IPS-20b (cell line): ENCODE results near the gene SYT9.

Experiments used
- H3K27ac ChIP-seq: one replicate; pipeline ENCODE4 v1.5.1; 2013; ENCODE audit warnings: low read length
- H3K27me3 ChIP-seq: 2 replicates; pipeline ENCODE4 v1.6.1; 2013; ENCODE audit warnings: mild to moderate bottlenecking, low read length, inconsistent platforms; ENCODE audit not compliant: insufficient read depth
- H3K36me3 ChIP-seq: 2 replicates; pipeline ENCODE4 v1.6.1; 2013; ENCODE audit warnings: low read depth, mild to moderate bottlenecking, inconsistent platforms, low read length, moderate library complexity; ENCODE audit not compliant: insufficient read depth
- H3K4me1 ChIP-seq: 2 replicates; pipeline ENCODE4 v1.6.1; 2013; ENCODE audit warnings: mild to moderate bottlenecking, control low read depth, inconsistent platforms, low read length, moderate library complexity; ENCODE audit not compliant: insufficient read depth
- H3K4me3 ChIP-seq: 2 replicates; pipeline ENCODE4 v1.5.1; 2013; ENCODE audit warnings: mild to moderate bottlenecking, low read length, inconsistent platforms
- H3K9ac ChIP-seq: 2 replicates; pipeline ENCODE4 v1.6.1; 2013; ENCODE audit warnings: low read depth, mild to moderate bottlenecking, inconsistent platforms, low read length, moderate library complexity
- H3K9me3 ChIP-seq: 2 replicates; pipeline ENCODE4 v1.6.1; 2013; ENCODE audit warnings: mild to moderate bottlenecking, low read depth, low read length, inconsistent platforms; ENCODE audit not compliant: insufficient read depth

The SYT9 gene

GRCh38 chr11:7348432-7349304 is 97.0 kb downstream of the SYT9 start:
- H3K27ac ChIP-seq: no peak overlapping the region
- H3K27me3 ChIP-seq: no peaks in the 10 kb centered on the region
- H3K36me3 ChIP-seq: no peaks in the 10 kb centered on the region
- no peaks in the 10 kb centered on the region for H3K9me3 ChIP-seq
- no peak overlapping the region for H3K4me3 ChIP-seq
- no peaks in the 10 kb centered on the region for H3K4me1 ChIP-seq
- no peak overlapping the region for H3K9ac ChIP-seq

DNA sequence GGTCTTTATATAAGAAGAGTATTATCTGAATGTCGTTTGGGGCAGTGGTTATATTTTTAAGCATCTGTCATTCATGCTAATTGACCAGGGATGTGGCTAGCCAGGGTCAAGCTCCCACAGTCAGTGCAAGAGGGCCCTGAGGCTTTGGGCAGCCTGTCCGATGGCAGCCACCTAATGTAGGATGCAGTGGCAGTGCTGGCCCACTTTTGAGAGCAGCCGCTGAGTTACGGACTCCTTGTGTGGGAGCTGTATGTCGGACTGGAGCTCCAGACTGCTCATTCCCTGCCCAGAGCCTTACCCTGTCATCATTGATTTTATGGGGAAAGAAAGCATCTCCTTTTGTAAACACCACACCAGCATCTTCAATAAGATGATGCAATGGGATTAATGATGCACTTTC is 99.5 kb downstream of the SYT9 start:
- H3K36me3 ChIP-seq: no peaks in the 10 kb centered on the region
- H3K4me1 ChIP-seq: no peaks in the 10 kb centered on the region; the same call in 1 of the 2 replicates
- no peak overlapping the region for H3K27ac ChIP-seq
- H3K4me3 ChIP-seq: no peak overlapping the region
- H3K9ac ChIP-seq: no peak overlapping the region
- H3K27me3 ChIP-seq: no peaks in the 10 kb centered on the region
- H3K9me3 ChIP-seq: no peaks in the 10 kb centered on the region

DNA sequence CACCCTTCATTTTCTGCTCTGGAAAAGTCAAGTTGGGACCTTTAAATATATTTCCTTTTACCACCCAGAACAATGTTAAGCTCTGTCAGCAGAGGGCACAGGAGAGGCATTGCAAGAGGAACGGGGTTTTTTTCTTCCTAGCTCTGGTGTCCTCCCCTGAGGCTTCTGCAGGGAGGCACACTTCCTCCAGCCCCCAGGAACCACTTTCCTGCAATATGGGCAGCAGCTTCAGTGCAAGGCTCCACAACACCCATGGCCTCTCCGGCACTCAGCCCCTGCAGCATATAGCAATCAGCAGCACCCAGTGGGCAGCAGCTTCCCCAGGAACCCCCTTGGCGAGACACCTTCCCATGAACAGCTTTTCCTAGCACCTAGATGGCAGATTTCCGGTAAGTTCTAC is 101.4 kb downstream of the SYT9 start:
- H3K4me3 ChIP-seq: no peak overlapping the region
- H3K36me3 ChIP-seq: no peaks in the 10 kb centered on the region
- H3K27ac ChIP-seq: no peak overlapping the region
- no peaks in the 10 kb centered on the region; the same call in 1 of the 2 replicates for H3K4me1 ChIP-seq
- no peak overlapping the region for H3K9ac ChIP-seq
- no peaks in the 10 kb centered on the region for H3K9me3 ChIP-seq
- H3K27me3 ChIP-seq: no peaks in the 10 kb centered on the region

DNA sequence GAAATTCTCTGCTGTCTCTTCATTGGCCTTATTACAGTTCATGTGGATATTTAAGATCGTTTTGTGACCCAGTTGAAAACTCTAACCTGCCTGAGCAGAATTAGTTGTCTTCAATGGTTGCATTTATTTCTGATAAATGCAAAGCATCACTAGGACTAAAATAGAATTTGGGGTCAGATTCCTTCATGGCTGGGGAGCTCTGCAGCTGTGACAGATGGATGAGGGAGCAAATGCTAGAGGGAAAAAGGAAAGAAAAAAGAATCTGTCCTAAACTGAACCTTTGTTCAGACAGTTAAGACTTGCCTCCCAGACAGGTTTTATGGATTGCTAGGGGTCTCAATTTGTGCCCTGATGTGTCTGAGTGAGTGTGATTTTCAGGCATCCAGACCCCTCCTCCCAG is 113.0 kb downstream of the SYT9 start:
- H3K36me3 ChIP-seq: no peaks in the 10 kb centered on the region
- H3K9ac ChIP-seq: no peak overlapping the region
- no peaks in the 10 kb centered on the region for H3K4me1 ChIP-seq
- H3K4me3 ChIP-seq: no peak overlapping the region
- H3K27me3 ChIP-seq: no peaks in the 10 kb centered on the region
- no peaks in the 10 kb centered on the region for H3K9me3 ChIP-seq
- H3K27ac ChIP-seq: no peak overlapping the region

DNA sequence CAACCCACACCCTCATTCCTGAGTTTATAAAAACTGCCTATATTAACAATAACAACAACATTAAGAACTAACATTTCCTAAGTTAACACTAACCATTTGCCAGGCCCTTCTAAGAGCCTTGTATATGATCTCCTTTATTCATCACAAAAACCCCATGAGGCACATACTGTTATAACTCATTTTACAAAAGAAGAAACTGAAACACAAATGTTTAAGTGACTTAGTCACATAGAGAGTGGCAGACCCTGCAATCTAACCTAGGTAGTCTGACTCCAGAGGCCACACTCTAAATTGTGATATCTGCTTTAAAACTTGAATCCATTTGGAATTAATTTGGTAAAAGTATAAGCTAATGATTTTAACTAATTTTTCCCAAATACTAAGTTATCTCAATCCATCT is 116.1 kb downstream of the SYT9 start:
- no peak overlapping the region for H3K27ac ChIP-seq
- H3K36me3 ChIP-seq: no peaks in the 10 kb centered on the region
- H3K9me3 ChIP-seq: peaks cover 4% of the 10 kb centered on the region; the same call in 1 of the 2 replicates

DNA sequence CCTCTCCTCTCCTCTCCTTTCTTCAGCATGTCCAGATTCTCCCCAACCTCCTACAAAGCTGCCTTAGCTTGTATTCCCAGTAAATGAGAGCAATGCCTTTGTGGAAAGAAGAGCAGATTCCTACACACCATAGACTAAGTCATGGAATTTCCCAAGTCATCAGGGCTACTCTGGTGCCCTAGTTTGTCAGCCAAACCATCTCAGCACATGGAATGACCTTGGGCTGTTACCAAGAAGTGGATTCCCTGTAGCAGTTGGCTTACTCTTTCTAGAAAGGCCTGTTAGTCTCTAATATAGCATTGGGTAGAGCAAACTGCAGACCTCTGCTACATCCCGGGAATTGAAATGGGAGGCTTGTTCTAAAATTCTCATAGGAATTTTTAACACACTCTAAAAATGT is 124.7 kb downstream of the SYT9 start:
- H3K4me3 ChIP-seq: no peak overlapping the region
- no peak overlapping the region for H3K9ac ChIP-seq
- no peak overlapping the region for H3K27ac ChIP-seq
- H3K27me3 ChIP-seq: no peaks in the 10 kb centered on the region
- no peaks in the 10 kb centered on the region for H3K36me3 ChIP-seq
- H3K4me1 ChIP-seq: no peaks in the 10 kb centered on the region
- H3K9me3 ChIP-seq: peaks cover 4% of the 10 kb centered on the region; the same call in 1 of the 2 replicates

More for the DNA sequence above, 116.1 kb downstream of the SYT9 start:
- Histone ChIP-seq H3K9ac (no peak overlapping the region), H3K27me3 (no peaks in the 10 kb centered on the region), H3K4me3 (no peak overlapping the region), H3K4me1 (no peaks in the 10 kb centered on the region)

- no peaks in the 10 kb centered on the region for H3K36me3 ChIP-seq
- no peaks in the 10 kb centered on the region for H3K27me3 ChIP-seq
- H3K4me3 ChIP-seq: no peak overlapping the region
- H3K9ac ChIP-seq: no peak overlapping the region
- no peak overlapping the region for H3K27ac ChIP-seq
- H3K4me1 ChIP-seq: no peaks in the 10 kb centered on the region
- no peaks in the 10 kb centered on the region for H3K9me3 ChIP-seq
Measured at GRCh38 chr11:7381937-7382336, 130.2 kb downstream of the SYT9 start.

DNA sequence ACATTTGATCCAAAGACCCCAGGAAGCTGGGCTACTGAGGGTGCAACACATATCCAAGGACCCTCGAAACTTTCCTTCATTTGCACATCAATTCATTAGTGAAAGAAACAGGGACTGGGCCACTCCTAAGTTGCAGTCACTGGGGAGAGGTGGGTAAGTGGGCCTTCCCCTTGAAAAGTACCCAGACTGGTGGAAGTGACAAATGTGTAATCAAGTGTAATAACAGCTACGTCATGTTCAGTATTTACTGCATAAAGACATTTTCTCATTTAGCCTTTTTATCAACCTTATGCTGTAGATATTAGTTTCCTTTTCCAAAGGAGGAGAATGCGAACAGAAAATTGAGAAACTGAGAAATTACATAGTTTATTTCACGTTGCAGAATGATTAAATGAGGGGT is 131.7 kb downstream of the SYT9 start:
- H3K27ac ChIP-seq: no peak overlapping the region
- H3K27me3 ChIP-seq: no peaks in the 10 kb centered on the region
- no peak overlapping the region for H3K4me3 ChIP-seq
- no peaks in the 10 kb centered on the region for H3K36me3 ChIP-seq
- no peak overlapping the region for H3K9ac ChIP-seq
- H3K4me1 ChIP-seq: no peaks in the 10 kb centered on the region
- no peaks in the 10 kb centered on the region for H3K9me3 ChIP-seq

DNA sequence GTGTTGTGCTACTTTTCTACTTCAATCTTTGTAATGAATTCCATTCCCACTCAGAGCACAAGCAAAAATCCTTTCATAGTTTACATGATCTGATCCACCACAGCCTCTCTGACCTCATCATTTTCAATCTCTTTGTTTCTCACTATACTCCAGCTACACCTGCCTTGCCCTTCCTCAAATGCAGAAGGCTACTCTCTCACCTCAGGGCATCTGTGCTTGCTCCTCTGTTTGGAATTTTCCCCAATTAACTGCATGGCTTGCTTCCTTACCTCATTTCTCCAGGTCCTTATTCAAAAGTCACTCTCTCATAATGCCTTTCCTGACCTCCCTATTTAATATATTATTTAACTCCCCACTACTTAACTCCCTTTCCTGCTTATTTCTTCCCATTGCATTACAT is 133.0 kb downstream of the SYT9 start:
- no peak overlapping the region for H3K4me3 ChIP-seq
- no peaks in the 10 kb centered on the region for H3K4me1 ChIP-seq
- H3K27ac ChIP-seq: no peak overlapping the region
- no peaks in the 10 kb centered on the region for H3K9me3 ChIP-seq
- no peak overlapping the region for H3K9ac ChIP-seq
- no peaks in the 10 kb centered on the region for H3K36me3 ChIP-seq
- H3K27me3 ChIP-seq: no peaks in the 10 kb centered on the region

DNA sequence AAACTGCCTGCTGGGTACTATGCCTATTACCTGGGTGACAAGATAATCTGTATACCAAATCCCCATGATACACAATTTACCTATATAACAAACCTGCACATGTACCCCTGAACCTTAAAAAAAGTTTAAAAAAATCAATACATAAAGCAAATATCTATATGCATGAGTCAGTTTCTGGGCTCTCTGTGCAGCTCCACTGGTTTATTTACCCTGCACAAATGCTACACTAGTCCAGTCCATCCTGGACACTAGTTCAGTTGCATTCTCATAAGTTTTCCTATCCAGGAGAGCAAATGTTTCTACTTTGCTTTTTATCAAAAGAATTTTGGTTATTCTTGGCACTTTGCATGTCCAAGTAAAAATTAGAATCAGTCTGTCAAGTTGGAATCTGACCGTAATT is 133.8 kb downstream of the SYT9 start:
- no peak overlapping the region for H3K9ac ChIP-seq
- H3K27me3 ChIP-seq: no peaks in the 10 kb centered on the region
- H3K36me3 ChIP-seq: no peaks in the 10 kb centered on the region
- no peak overlapping the region for H3K27ac ChIP-seq
- H3K4me3 ChIP-seq: no peak overlapping the region
- H3K4me1 ChIP-seq: no peaks in the 10 kb centered on the region
- H3K9me3 ChIP-seq: no peaks in the 10 kb centered on the region; the same call in 1 of the 2 replicates

GRCh38 chr11:7413961-7414915 is 162.5 kb downstream of the SYT9 start:
- Histone ChIP-seq H3K36me3 (no peaks in the 10 kb centered on the region), H3K9ac (no peak overlapping the region), H3K4me1 (peaks cover 10% of the 10 kb centered on the region; the same call in 1 of the 2 replicates), H3K27me3 (no peaks in the 10 kb centered on the region), H3K9me3 (no peaks in the 10 kb centered on the region), H3K4me3 (no peak overlapping the region), H3K27ac (no peak overlapping the region)
